ENCODE data around the gene APOBEC3G.

Gene APOBEC3G

DNA sequence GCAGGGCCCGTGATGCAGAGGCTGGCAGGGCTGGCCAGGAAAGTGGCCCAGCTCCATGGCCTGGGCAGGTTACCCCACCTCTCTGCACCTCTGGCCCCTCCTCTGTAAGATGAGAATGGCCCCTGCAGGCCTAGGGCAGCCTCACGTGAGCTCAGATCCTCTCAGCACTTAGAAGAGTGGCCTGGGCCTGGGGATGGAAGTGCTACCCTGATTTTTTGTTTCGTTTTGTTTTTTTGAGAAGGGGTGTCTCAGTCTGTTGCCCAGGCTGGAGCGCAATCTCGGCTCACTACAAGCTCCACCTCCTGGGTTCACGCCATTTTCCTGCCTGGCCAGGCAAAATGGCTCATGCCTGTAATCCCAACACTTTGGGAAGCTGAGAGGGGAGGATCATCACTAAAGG lies 21.0 kb downstream of the APOBEC3G start:
- no peak for TF ChIP-seq EZH2 (IDR thresholded peaks at IDR 0.05; ENCODE audit: borderline replicate concordance, low read depth, low read length, severe bottlenecking)
- TF ChIP-seq, protein P1, sequence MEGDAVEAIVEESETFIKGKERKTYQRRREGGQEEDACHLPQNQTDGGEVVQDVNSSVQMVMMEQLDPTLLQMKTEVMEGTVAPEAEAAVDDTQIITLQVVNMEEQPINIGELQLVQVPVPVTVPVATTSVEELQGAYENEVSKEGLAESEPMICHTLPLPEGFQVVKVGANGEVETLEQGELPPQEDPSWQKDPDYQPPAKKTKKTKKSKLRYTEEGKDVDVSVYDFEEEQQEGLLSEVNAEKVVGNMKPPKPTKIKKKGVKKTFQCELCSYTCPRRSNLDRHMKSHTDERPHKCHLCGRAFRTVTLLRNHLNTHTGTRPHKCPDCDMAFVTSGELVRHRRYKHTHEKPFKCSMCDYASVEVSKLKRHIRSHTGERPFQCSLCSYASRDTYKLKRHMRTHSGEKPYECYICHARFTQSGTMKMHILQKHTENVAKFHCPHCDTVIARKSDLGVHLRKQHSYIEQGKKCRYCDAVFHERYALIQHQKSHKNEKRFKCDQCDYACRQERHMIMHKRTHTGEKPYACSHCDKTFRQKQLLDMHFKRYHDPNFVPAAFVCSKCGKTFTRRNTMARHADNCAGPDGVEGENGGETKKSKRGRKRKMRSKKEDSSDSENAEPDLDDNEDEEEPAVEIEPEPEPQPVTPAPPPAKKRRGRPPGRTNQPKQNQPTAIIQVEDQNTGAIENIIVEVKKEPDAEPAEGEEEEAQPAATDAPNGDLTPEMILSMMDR (IDR thresholded peaks at IDR 0.05; ENCODE audit: borderline replicate concordance, extremely low read depth, low read length, poor library complexity, severe bottlenecking): no peak
- Histone ChIP-seq H3K4me3 (ENCODE audit: low read depth in 1 of 2, low read length in 2 of 2) (no peak overlapping the region), H3K4me2 (ENCODE audit: insufficient read depth, low read length) (no peak overlapping the region), H3K27ac (ENCODE audit: low read length) (no peak overlapping the region), H3K36me3 (ENCODE audit: insufficient read depth, low read length) (no peaks in the 10 kb centered on the region), H2AFZ (ENCODE audit: low read depth, low read length) (no peak overlapping the region), H4K20me1 (ENCODE audit: insufficient read depth, low read length) (no peaks in the 10 kb centered on the region), H3K79me2 (ENCODE audit: insufficient read depth, low read length) (no peaks in the 10 kb centered on the region), H3K27me3 (ENCODE audit: insufficient read depth, low read length, poor library complexity) (no peaks in the 10 kb centered on the region), H3K4me1 (ENCODE audit: insufficient read depth, low read length) (peaks cover 10% of the 10 kb centered on the region), H3K9ac (ENCODE audit: low read depth, low read length) (no peak overlapping the region), H3K9me3 (ENCODE audit: insufficient read depth, low read length, severe bottlenecking) (no peaks in the 10 kb centered on the region)
- ATAC-seq (ENCODE audit: insufficient read depth, low read depth) (0 out of 3 replicates have a peak, but pooled peaks have one; percentile 38), DNase-seq (no peak)

DNA sequence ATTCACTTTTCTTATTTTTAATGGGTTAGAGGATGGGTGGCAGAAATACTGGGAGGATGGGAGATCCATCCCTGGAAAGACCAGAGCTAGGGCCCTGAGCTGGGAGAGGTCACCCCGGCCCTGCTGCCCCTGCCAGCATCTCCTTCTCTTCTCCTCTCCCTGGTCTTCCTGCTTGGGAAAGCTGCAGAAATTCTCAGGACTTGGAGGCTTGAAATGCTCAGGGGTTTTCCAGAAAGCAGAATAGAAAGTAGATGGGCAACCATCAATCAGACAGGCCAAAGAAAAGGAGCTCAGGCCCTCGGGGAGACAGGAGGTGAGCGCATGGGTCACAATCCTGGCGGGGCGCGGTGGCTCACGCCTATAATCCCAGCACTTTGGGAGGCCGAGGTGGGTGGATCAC lies 21.5 kb downstream of the APOBEC3G start:
- no peak for DNase-seq
- Histone ChIP-seq H3K27ac (ENCODE audit: low read length) (no peak overlapping the region), H3K9ac (ENCODE audit: low read depth, low read length) (no peak overlapping the region), H3K79me2 (ENCODE audit: insufficient read depth, low read length) (no peaks in the 10 kb centered on the region), H3K4me2 (ENCODE audit: insufficient read depth, low read length) (no peak overlapping the region), H3K4me1 (ENCODE audit: insufficient read depth, low read length) (peaks cover 10% of the 10 kb centered on the region), H3K4me3 (ENCODE audit: low read depth in 1 of 2, low read length in 2 of 2) (no peak overlapping the region), H3K36me3 (ENCODE audit: insufficient read depth, low read length) (no peaks in the 10 kb centered on the region), H2AFZ (ENCODE audit: low read depth, low read length) (no peak overlapping the region), H3K27me3 (ENCODE audit: insufficient read depth, low read length, poor library complexity) (no peaks in the 10 kb centered on the region), H4K20me1 (ENCODE audit: insufficient read depth, low read length) (no peaks in the 10 kb centered on the region), H3K9me3 (ENCODE audit: insufficient read depth, low read length, severe bottlenecking) (no peaks in the 10 kb centered on the region)
- ATAC-seq (ENCODE audit: insufficient read depth, low read depth): no peak
- TF ChIP-seq, protein P1 (IDR thresholded peaks at IDR 0.05; ENCODE audit: borderline replicate concordance, extremely low read depth, low read length, poor library complexity, severe bottlenecking): no peak
- no peak for TF ChIP-seq EZH2 (IDR thresholded peaks at IDR 0.05; ENCODE audit: borderline replicate concordance, low read depth, low read length, severe bottlenecking)

DNA sequence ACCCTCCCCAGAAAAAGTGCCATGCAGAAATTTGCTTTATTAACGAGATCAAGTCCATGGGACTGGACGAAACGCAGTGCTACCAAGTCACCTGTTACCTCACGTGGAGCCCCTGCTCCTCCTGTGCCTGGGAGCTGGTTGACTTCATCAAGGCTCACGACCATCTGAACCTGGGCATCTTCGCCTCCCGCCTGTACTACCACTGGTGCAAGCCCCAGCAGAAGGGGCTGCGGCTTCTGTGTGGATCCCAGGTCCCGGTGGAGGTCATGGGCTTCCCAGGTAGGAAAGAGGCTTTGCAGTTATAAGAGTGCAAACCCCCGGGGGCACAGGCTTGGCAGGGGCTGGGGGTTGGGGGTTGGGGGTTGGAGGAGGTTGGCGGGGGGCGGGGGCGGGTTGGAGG lies 24.2 kb downstream of the APOBEC3G start:
- TF ChIP-seq EZH2 (IDR thresholded peaks at IDR 0.05; ENCODE audit: borderline replicate concordance, low read depth, low read length, severe bottlenecking): no peak
- TF ChIP-seq, protein P1 (IDR thresholded peaks at IDR 0.05; ENCODE audit: borderline replicate concordance, extremely low read depth, low read length, poor library complexity, severe bottlenecking): no peak
- Histone ChIP-seq H3K4me2 (ENCODE audit: insufficient read depth, low read length) (no peak overlapping the region), H3K36me3 (ENCODE audit: insufficient read depth, low read length) (no peaks in the 10 kb centered on the region), H3K27me3 (ENCODE audit: insufficient read depth, low read length, poor library complexity) (no peaks in the 10 kb centered on the region), H4K20me1 (ENCODE audit: insufficient read depth, low read length) (no peaks in the 10 kb centered on the region), H3K9ac (ENCODE audit: low read depth, low read length) (no peak overlapping the region), H3K27ac (ENCODE audit: low read length) (no peak overlapping the region), H3K4me3 (ENCODE audit: low read depth in 1 of 2, low read length in 2 of 2) (no peak overlapping the region), H3K79me2 (ENCODE audit: insufficient read depth, low read length) (no peaks in the 10 kb centered on the region), H2AFZ (ENCODE audit: low read depth, low read length) (no peak overlapping the region), H3K4me1 (ENCODE audit: insufficient read depth, low read length) (peaks cover 10% of the 10 kb centered on the region), H3K9me3 (ENCODE audit: insufficient read depth, low read length, severe bottlenecking) (no peaks in the 10 kb centered on the region)
- DNase-seq (no peak), ATAC-seq (ENCODE audit: insufficient read depth, low read depth) (no peak)

DNA sequence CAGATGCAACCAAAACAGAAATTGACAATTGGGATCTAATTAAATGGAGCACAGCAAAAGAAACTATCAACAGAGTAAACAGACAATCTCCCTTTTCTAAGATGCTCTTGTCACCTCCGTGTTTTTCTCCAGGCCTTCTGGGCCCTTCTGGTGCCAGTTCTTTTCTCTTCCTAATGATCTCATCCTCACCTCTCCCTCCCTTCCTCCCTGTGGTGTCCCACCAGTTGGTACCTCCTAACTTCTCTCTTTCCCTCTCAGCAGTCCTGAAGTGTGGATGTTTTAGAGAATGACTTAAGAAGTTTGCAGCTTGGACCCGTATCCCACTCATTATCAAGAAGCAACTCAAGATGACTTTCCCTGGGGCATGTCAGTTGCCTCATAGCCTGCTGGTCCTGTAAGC lies 26.4 kb downstream of the APOBEC3G start:
- Histone ChIP-seq H3K4me2 (ENCODE audit: insufficient read depth, low read length) (no peak overlapping the region), H3K27ac (ENCODE audit: low read length) (no peak overlapping the region), H3K36me3 (ENCODE audit: insufficient read depth, low read length) (no peaks in the 10 kb centered on the region), H3K9me3 (ENCODE audit: insufficient read depth, low read length, severe bottlenecking) (no peaks in the 10 kb centered on the region), H2AFZ (ENCODE audit: low read depth, low read length) (no peak overlapping the region), H3K79me2 (ENCODE audit: insufficient read depth, low read length) (no peaks in the 10 kb centered on the region), H3K4me1 (ENCODE audit: insufficient read depth, low read length) (no peaks in the 10 kb centered on the region), H4K20me1 (ENCODE audit: insufficient read depth, low read length) (no peaks in the 10 kb centered on the region), H3K9ac (ENCODE audit: low read depth, low read length) (no peak overlapping the region), H3K4me3 (ENCODE audit: low read depth in 1 of 2, low read length in 2 of 2) (no peak overlapping the region), H3K27me3 (ENCODE audit: insufficient read depth, low read length, poor library complexity) (no peaks in the 10 kb centered on the region)
- no peak for ATAC-seq (ENCODE audit: insufficient read depth, low read depth)
- DNase-seq: no peak
- no peak for TF ChIP-seq EZH2 (IDR thresholded peaks at IDR 0.05; ENCODE audit: borderline replicate concordance, low read depth, low read length, severe bottlenecking)
- TF ChIP-seq, protein P1 (IDR thresholded peaks at IDR 0.05; ENCODE audit: borderline replicate concordance, extremely low read depth, low read length, poor library complexity, severe bottlenecking): no peak
